Liver (tissue), 9 donors: ENCODE measurements around the gene B3GNT9. TPM values are rescaled to one million over a fixed set of nuclear protein-coding genes. Genes with fewer than 3 reads are reported as not detected.

ENCODE experiments used
- DNase-seq: peaks from one replicate; pipeline ENCODE4 v3.0.0-alpha.2; 2017; ENCODE audit warnings: low spot score
- H3K27ac ChIP-seq, 2 donors: one replicate each; pipeline ENCODE4 v1.7.0; 2013; ENCODE audit warnings: inconsistent platforms in 2 of 2, low read length in 2 of 2, control low read depth in 1 of 2, low read depth in 1 of 2, mild to moderate bottlenecking in 1 of 2
- H3K27me3 ChIP-seq, 4 donors: one replicate each; pipeline versions ENCODE4 v1.6.1 to v1.7.0; 2013; ENCODE audit warnings: low read length in 3 of 4, inconsistent platforms in 1 of 4, mild to moderate bottlenecking in 1 of 4, moderate library complexity in 1 of 4; ENCODE audit not compliant: control insufficient read depth in 4 of 4, insufficient read depth in 4 of 4
- H3K36me3 ChIP-seq, 4 donors: one replicate each; pipeline versions ENCODE4 v1.6.1 to v1.7.0; 2013; ENCODE audit warnings: low read length in 3 of 4, mild to moderate bottlenecking in 3 of 4, low read depth in 1 of 4, moderate library complexity in 1 of 4; ENCODE audit not compliant: control insufficient read depth in 4 of 4, insufficient read depth in 3 of 4
- H3K4me1 ChIP-seq, 4 donors: one replicate each; pipeline versions ENCODE4 v1.6.1 to v1.7.0; 2013; ENCODE audit warnings: low read length in 3 of 4, mild to moderate bottlenecking in 3 of 4, moderate library complexity in 1 of 4; ENCODE audit not compliant: control insufficient read depth in 4 of 4, insufficient read depth in 4 of 4
- H3K4me3 ChIP-seq, 3 donors: one replicate each; pipeline versions ENCODE4 v1.6.1 to v1.7.0; 2013; ENCODE audit warnings: low read length in 3 of 3, control low read depth in 1 of 3, low read depth in 1 of 3, mild to moderate bottlenecking in 1 of 3
- H3K9ac ChIP-seq, 2 donors: one replicate each; pipeline ENCODE4 v1.7.0; 2013; ENCODE audit warnings: low read length in 2 of 2, mild to moderate bottlenecking in 2 of 2, moderate library complexity in 2 of 2, control low read depth in 1 of 2, low read depth in 1 of 2
- H3K9me3 ChIP-seq, 4 donors: one replicate each; pipeline versions ENCODE4 v1.6.1 to v1.7.0; 2013; ENCODE audit warnings: low read length in 3 of 4; ENCODE audit not compliant: control insufficient read depth in 4 of 4
- EGR1 ChIP-seq, 2 donors: IDR thresholded peaks; 2 replicates each; pipeline ENCODE4 v1.6.1; 2016 to 2018; ENCODE audit warnings: antibody characterized with exemption in 2 of 2, low read depth in 2 of 2
- FOXA1 ChIP-seq: IDR thresholded peaks from 2 replicates; pipeline ENCODE4 v1.6.1; 2016; ENCODE audit warnings: antibody characterized with exemption
- FOXA2 ChIP-seq: IDR thresholded peaks from 2 replicates; pipeline ENCODE4 v1.6.1; 2016; ENCODE audit warnings: antibody characterized with exemption
- GABPA ChIP-seq, 2 donors: IDR thresholded peaks in 1 of 2; conservative IDR thresholded peaks in 1 of 2; 2 replicates each; pipeline ENCODE4 v1.6.1; 2016; ENCODE audit warnings: antibody characterized with exemption in 2 of 2, mild to moderate bottlenecking in 1 of 2, moderate library complexity in 1 of 2
- HNF4A ChIP-seq, 2 donors: conservative IDR thresholded peaks; 2 replicates each; pipeline ENCODE4 v1.6.1; 2016; ENCODE audit warnings: antibody characterized with exemption in 2 of 2, mild to moderate bottlenecking in 2 of 2
- HNF4G ChIP-seq: IDR thresholded peaks from 2 replicates; pipeline ENCODE4 v1.6.1; 2016; ENCODE audit warnings: antibody characterized with exemption
- NR2F2 ChIP-seq: IDR thresholded peaks from 2 replicates; pipeline ENCODE4 v1.6.1; 2016; ENCODE audit warnings: antibody characterized with exemption
- RAD21 ChIP-seq, 2 donors: IDR thresholded peaks; 2 replicates each; pipeline ENCODE4 v1.6.1; 2016; ENCODE audit warnings: antibody characterized with exemption in 2 of 2, mild to moderate bottlenecking in 2 of 2
- RXRA ChIP-seq, 2 donors: IDR thresholded peaks; 2 replicates each; pipeline ENCODE4 v1.6.1; 2017 to 2018; ENCODE audit warnings: antibody characterized with exemption in 2 of 2, mild to moderate bottlenecking in 1 of 2
- SP1 ChIP-seq: IDR thresholded peaks from 2 replicates; pipeline ENCODE4 v1.6.1; 2018; ENCODE audit warnings: antibody characterized with exemption, mild to moderate bottlenecking
- TAF1 ChIP-seq: conservative IDR thresholded peaks from 2 replicates; pipeline ENCODE4 v1.6.1; 2016; ENCODE audit warnings: antibody characterized with exemption, mild to moderate bottlenecking
- YY1 ChIP-seq: IDR thresholded peaks from 2 replicates; pipeline ENCODE4 v1.6.1; 2016; ENCODE audit warnings: antibody characterized with exemption, mild to moderate bottlenecking
- WGBS: extraction: QIAGEN DNeasy Blood & Tissue Kit; methylation state at CpG from one replicate; pipeline ENCODE4 v1.1.7; 2013; 5-methylcytosine and 5-hydroxymethylcytosine counted together
- polyA plus RNA-seq, 2 donors: library from polyadenylated mRNA; stranded (reverse) in 1 of 2; unstranded in 1 of 2; fragments of 200-250 nt in 1 of 2; fragments of >200 nt in 1 of 2; fragmentation: Nextera tagmentation in 1 of 2; extraction: Ambion mirVana in 1 of 2; gene quantifications; one replicate each; pipeline versions ENCODE4 v1.2.1 to v1.2.3, GENCODE V29; 2013 to 2015
- total RNA-seq, 2 donors: library from RNA; depleted of rRNA; stranded (reverse); fragments of >200 nt; gene quantifications; one replicate each; pipeline ENCODE4 v1.2.3, GENCODE V29; 2014
- TF ChIP-seq, protein P1 (sequence below): IDR thresholded peaks from 2 replicates; pipeline ENCODE4 v1.6.1; 2016; ENCODE audit warnings: antibody characterized with exemption, mild to moderate bottlenecking
- TF ChIP-seq, protein P2 (sequence below): fragments of 150-350 bp; IDR thresholded peaks from 2 replicates; pipeline ENCODE4 v1.5.1; 2017; ENCODE audit warnings: improper control_type of control experiment, low read depth, low read length; ENCODE audit not compliant: missing input control
- TF ChIP-seq, protein P3 (sequence below): IDR thresholded peaks from 2 replicates; pipeline ENCODE4 v1.6.1; 2016; ENCODE audit warnings: antibody characterized with exemption
- donor health status: healthy.
- donor health status: healthy.
- donor health status: healthy.
- donor health status: healthy.
- donor health status: healthy.

The B3GNT9 gene
- total and polyA plus RNA-seq, 4 donors, result 0.43 to 2.3 (median 1.4) TPM

DNA sequence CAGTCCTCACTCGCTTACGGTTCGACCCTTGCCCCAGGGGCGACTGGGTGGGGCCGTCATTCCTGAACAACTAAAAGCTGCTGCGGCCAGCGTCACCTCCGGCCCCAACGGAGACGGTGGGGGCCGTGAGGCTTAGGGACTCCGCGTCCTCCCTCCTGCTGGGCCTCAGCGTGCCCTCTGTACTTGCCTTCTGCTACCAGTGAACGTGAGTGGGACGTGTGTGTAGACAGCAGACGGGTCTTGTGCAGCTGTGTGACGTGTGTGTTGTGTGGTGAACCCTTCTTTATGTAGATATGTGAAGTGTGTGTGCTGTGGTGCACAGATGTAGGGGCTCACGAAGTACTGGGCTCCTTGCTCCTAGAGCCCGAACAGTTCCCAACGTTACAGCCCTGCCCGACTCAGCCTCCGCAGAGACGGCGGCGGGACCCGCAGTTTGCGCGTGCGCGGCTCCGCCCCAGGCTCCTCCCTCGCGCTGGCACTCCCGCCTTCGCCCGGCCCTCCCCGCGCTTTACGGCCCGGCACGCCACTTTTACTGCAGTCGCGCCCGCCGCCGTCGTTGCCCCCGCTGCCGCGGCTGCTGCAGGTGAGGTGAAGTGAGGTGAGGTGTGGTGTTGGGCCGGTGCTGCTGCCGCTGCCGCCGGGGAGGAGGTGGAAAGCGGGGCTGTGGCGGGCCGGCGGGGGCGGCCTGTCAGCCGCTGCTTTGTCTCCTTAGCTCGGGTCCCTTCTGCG is 41.2 kb downstream of the B3GNT9 start, which contains the start of gene PHAF1:
PHAF1 (plus strand) TSS at position 535 of the 729 bp plus-strand sequence. CDS start 235 bp downstream, outside the sequence.
- H3K27ac ChIP-seq, result peak within 1 kb of the TSS; percentile 76 to 94
- H3K27me3 ChIP-seq, result no peaks in the 10 kb centered on the region
- DNase-seq, result peak; percentile 98
- H3K36me3 ChIP-seq, result no peaks in the 10 kb centered on the region
- peaks cover 0 to 38% (median 24%) of the 10 kb centered on the region in 4 donors for H3K4me1 ChIP-seq
- peak within 1 kb of the TSS; percentile 87 to 88 for H3K9ac ChIP-seq
- 1% methylated on average over 63 of the region's 63 CpGs for WGBS
- TF ChIP-seq HNF4A (conservative IDR thresholded peaks at IDR 0.05), result peak; percentile 46 to 77
- TF ChIP-seq, protein P1, sequence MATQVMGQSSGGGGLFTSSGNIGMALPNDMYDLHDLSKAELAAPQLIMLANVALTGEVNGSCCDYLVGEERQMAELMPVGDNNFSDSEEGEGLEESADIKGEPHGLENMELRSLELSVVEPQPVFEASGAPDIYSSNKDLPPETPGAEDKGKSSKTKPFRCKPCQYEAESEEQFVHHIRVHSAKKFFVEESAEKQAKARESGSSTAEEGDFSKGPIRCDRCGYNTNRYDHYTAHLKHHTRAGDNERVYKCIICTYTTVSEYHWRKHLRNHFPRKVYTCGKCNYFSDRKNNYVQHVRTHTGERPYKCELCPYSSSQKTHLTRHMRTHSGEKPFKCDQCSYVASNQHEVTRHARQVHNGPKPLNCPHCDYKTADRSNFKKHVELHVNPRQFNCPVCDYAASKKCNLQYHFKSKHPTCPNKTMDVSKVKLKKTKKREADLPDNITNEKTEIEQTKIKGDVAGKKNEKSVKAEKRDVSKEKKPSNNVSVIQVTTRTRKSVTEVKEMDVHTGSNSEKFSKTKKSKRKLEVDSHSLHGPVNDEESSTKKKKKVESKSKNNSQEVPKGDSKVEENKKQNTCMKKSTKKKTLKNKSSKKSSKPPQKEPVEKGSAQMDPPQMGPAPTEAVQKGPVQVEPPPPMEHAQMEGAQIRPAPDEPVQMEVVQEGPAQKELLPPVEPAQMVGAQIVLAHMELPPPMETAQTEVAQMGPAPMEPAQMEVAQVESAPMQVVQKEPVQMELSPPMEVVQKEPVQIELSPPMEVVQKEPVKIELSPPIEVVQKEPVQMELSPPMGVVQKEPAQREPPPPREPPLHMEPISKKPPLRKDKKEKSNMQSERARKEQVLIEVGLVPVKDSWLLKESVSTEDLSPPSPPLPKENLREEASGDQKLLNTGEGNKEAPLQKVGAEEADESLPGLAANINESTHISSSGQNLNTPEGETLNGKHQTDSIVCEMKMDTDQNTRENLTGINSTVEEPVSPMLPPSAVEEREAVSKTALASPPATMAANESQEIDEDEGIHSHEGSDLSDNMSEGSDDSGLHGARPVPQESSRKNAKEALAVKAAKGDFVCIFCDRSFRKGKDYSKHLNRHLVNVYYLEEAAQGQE, result peak; percentile 37
- TF ChIP-seq HNF4G, result peak; percentile 16
- no peak for TF ChIP-seq TAF1
- TF ChIP-seq YY1, result peak; percentile 44
- TF ChIP-seq RAD21 (IDR thresholded peaks at IDR 0.05), result peak; percentile 8 to 16
- no peak for TF ChIP-seq FOXA2
- peak; percentile 53 for TF ChIP-seq SP1
- TF ChIP-seq FOXA1, result no peak
- TF ChIP-seq EGR1 (IDR thresholded peaks at IDR 0.05; ENCODE audit: low read depth in 2 of 2), result peak in 1 of 2 donors; percentile 30
- TF ChIP-seq GABPA (IDR thresholded peaks at IDR 0.05 in 1 of 2, conservative IDR thresholded peaks at IDR 0.05 in 1 of 2), result peak in 1 of 2 donors; percentile 68
- TF ChIP-seq RXRA (IDR thresholded peaks at IDR 0.05), result peak; percentile 38 to 53
- no peaks in the 10 kb centered on the region for H3K9me3 ChIP-seq
- H3K4me3 ChIP-seq, result peak within 1 kb of the TSS; percentile 80 to 96 (median 93)

DNA sequence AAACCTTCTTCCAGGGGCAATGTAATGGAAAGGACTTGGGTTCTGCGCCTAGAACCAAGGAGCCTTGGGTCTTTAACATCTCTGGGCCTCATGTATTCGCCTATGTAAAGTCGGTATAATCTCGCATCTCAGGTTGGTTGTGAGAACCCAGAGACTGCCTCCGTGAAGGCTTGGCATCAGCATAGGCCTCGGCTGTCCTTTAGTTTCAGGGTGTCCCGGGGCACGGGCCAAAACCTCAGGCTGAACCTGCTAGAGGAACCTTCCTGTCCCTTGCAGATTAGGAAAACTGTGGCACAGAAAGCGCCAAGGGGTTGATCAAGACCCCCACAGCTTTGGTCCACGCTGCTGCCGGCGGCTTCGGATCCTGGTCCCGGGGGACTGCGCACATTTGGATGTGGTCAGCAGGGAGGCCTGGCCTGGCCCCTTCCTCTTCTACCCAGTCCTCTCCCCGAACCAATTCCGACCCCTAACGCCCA is 41.8 kb downstream of the B3GNT9 start:
- Histone ChIP-seq H3K27ac (peak overlapping the region; percentile 76 to 94), H3K36me3 (no peaks in the 10 kb centered on the region), H3K4me3 (peak overlapping the region in 2 of 3 donors; percentile 80 to 83), H3K27me3 (no peaks in the 10 kb centered on the region), H3K4me1 (peaks cover 3 to 34% (median 22%) of the 10 kb centered on the region in 4 donors), H3K9ac (peak overlapping the region in 1 of 2 donors; percentile 82), H3K9me3 (no peaks in the 10 kb centered on the region)
- 76% methylated on average over 18 of the region's 18 CpGs for WGBS
- no peak for DNase-seq
- no peak for TF ChIP-seq RAD21 (IDR thresholded peaks at IDR 0.05)
- TF ChIP-seq GABPA (IDR thresholded peaks at IDR 0.05 in 1 of 2, conservative IDR thresholded peaks at IDR 0.05 in 1 of 2), result no peak
- no peak for TF ChIP-seq NR2F2
- TF ChIP-seq, protein P2, sequence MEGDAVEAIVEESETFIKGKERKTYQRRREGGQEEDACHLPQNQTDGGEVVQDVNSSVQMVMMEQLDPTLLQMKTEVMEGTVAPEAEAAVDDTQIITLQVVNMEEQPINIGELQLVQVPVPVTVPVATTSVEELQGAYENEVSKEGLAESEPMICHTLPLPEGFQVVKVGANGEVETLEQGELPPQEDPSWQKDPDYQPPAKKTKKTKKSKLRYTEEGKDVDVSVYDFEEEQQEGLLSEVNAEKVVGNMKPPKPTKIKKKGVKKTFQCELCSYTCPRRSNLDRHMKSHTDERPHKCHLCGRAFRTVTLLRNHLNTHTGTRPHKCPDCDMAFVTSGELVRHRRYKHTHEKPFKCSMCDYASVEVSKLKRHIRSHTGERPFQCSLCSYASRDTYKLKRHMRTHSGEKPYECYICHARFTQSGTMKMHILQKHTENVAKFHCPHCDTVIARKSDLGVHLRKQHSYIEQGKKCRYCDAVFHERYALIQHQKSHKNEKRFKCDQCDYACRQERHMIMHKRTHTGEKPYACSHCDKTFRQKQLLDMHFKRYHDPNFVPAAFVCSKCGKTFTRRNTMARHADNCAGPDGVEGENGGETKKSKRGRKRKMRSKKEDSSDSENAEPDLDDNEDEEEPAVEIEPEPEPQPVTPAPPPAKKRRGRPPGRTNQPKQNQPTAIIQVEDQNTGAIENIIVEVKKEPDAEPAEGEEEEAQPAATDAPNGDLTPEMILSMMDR, result no peak
- TF ChIP-seq, protein P3, sequence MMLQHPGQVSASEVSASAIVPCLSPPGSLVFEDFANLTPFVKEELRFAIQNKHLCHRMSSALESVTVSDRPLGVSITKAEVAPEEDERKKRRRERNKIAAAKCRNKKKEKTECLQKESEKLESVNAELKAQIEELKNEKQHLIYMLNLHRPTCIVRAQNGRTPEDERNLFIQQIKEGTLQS, result no peak
